Neutrophil (primary cell): ENCODE results near the gene KIF1B.

Experiments
- H3K27ac ChIP-seq: fragments of 200-600 bp; sonication (generic); 2 replicates; pipeline ENCODE4 v1.5.1; 2016; ENCODE audit warnings: mild to moderate bottlenecking, moderate library complexity
- H3K27me3 ChIP-seq: fragments of 200-600 bp; sonication (generic); 2 replicates; pipeline ENCODE4 v1.6.0; 2016; ENCODE audit warnings: mild to moderate bottlenecking
- H3K36me3 ChIP-seq: fragments of 200-600 bp; sonication (generic); 2 replicates; pipeline ENCODE4 v1.5.1; 2017
- H3K4me1 ChIP-seq, 2 experiments: fragments of 200-600 bp in 1 of 2; sonication (generic) in 1 of 2; 1 replicate in 1 of 2; 2 replicates in 1 of 2; pipeline versions ENCODE4 v1.5.1 to v1.6.1; 2013 to 2016; ENCODE audit warnings: low read depth in 1 of 2, low read length in 1 of 2, mild to moderate bottlenecking in 1 of 2, moderate library complexity in 1 of 2; ENCODE audit not compliant: control insufficient read depth in 1 of 2, insufficient read depth in 1 of 2
- H3K4me3 ChIP-seq, 2 experiments: fragments of 200-600 bp in 1 of 2; sonication (generic) in 1 of 2; 1 replicate in 1 of 2; 2 replicates in 1 of 2; pipeline ENCODE4 v1.5.1; 2013 to 2016; ENCODE audit warnings: low read depth in 1 of 2, low read length in 1 of 2, mild to moderate bottlenecking in 1 of 2, moderate library complexity in 1 of 2
- H3K9me3 ChIP-seq: fragments of 200-600 bp; sonication (generic); 2 replicates; pipeline ENCODE4 v1.5.1; 2016
- TF ChIP-seq, protein P1 (sequence below): fragments of 200-600 bp; sonication (generic); IDR thresholded peaks from 2 replicates; pipeline ENCODE4 v1.5.1; 2016; ENCODE audit warnings: antibody characterized with exemption

Gene KIF1B

GRCh38 chr1:10187026-10187334 is 23.4 kb upstream of the KIF1B start:
- H3K4me1 ChIP-seq = no peaks in the 10 kb centered on the region
- no peaks in the 10 kb centered on the region for H3K36me3 ChIP-seq
- no peak overlapping the region for H3K4me3 ChIP-seq
- H3K9me3 ChIP-seq = no peaks in the 10 kb centered on the region
- TF ChIP-seq, protein P1, sequence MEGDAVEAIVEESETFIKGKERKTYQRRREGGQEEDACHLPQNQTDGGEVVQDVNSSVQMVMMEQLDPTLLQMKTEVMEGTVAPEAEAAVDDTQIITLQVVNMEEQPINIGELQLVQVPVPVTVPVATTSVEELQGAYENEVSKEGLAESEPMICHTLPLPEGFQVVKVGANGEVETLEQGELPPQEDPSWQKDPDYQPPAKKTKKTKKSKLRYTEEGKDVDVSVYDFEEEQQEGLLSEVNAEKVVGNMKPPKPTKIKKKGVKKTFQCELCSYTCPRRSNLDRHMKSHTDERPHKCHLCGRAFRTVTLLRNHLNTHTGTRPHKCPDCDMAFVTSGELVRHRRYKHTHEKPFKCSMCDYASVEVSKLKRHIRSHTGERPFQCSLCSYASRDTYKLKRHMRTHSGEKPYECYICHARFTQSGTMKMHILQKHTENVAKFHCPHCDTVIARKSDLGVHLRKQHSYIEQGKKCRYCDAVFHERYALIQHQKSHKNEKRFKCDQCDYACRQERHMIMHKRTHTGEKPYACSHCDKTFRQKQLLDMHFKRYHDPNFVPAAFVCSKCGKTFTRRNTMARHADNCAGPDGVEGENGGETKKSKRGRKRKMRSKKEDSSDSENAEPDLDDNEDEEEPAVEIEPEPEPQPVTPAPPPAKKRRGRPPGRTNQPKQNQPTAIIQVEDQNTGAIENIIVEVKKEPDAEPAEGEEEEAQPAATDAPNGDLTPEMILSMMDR = no peak
- H3K27ac ChIP-seq = no peak overlapping the region
- H3K27me3 ChIP-seq = no peaks in the 10 kb centered on the region

GRCh38 chr1:10188133-10188650 is 22.2 kb upstream of the KIF1B start:
- no peaks in the 10 kb centered on the region for H3K4me1 ChIP-seq
- H3K4me3 ChIP-seq = no peak overlapping the region
- TF ChIP-seq, protein P1 = no peak
- no peaks in the 10 kb centered on the region for H3K9me3 ChIP-seq
- H3K27ac ChIP-seq = no peak overlapping the region
- no peaks in the 10 kb centered on the region for H3K36me3 ChIP-seq
- no peaks in the 10 kb centered on the region for H3K27me3 ChIP-seq

- H3K9me3 ChIP-seq = no peaks in the 10 kb centered on the region
- no peaks in the 10 kb centered on the region for H3K36me3 ChIP-seq
- no peak overlapping the region for H3K27ac ChIP-seq
- H3K4me1 ChIP-seq = no peaks in the 10 kb centered on the region
- no peaks in the 10 kb centered on the region for H3K27me3 ChIP-seq
- TF ChIP-seq, protein P1 = no peak
- H3K4me3 ChIP-seq = no peak overlapping the region
Observed at GRCh38 chr1:10189659-10190058, 20.7 kb upstream of the KIF1B start.

GRCh38 chr1:10192263-10192662 is 18.1 kb upstream of the KIF1B start:
- H3K4me3 ChIP-seq = no peak overlapping the region
- H3K4me1 ChIP-seq = no peaks in the 10 kb centered on the region

DNA sequence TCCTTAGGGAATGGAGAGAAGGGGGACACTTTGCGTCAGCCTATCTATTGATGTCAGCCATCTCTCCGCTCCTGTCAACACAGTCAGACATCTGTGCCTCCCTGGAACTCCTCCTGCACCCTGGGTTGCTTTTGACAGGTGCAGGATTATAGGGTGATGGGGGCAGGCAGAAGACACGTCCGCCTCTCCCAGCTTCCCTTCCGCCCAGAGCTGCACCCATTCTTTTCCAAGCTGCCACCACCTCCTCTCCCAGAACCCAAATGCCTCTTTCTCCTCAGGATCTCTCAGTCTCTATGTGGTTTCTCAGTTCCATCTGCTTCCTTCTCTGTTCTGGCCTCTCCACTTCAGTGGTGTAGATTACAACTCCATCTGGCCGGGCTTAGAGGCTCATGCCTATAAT is 17.1 kb upstream of the KIF1B start:
- no peaks in the 10 kb centered on the region for H3K9me3 ChIP-seq
- H3K36me3 ChIP-seq = no peaks in the 10 kb centered on the region
- H3K4me3 ChIP-seq = no peak overlapping the region
- H3K4me1 ChIP-seq = no peaks in the 10 kb centered on the region
- TF ChIP-seq, protein P1 = no peak
- no peaks in the 10 kb centered on the region for H3K27me3 ChIP-seq
- H3K27ac ChIP-seq = no peak overlapping the region

More at GRCh38 chr1:10192263-10192662, 18.1 kb upstream of the KIF1B start:
- H3K27me3 ChIP-seq = no peaks in the 10 kb centered on the region
- no peak overlapping the region for H3K27ac ChIP-seq
- H3K36me3 ChIP-seq = no peaks in the 10 kb centered on the region
- no peaks in the 10 kb centered on the region for H3K9me3 ChIP-seq
- TF ChIP-seq, protein P1 = no peak

DNA sequence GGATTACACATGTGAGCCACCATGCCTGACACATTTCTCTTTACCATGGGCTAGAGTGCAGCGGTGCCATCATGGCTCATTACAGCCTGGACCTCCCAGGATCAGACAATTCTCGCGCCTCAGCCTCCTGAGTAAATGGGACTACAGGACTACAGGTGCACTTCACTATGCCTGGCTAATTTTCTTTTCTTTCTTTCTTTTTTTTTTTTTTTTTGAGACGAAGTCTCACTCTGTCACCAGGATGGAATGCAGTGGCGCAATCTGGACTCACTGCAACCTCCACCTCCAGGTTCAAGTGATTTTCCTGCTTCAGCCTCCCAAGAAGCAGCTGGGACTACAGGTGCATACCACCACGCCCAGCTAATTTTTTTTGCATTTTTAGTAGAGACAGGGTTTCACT is 14.8 kb upstream of the KIF1B start:
- Histone ChIP-seq H3K27ac (no peak overlapping the region), H3K36me3 (no peaks in the 10 kb centered on the region), H3K27me3 (no peaks in the 10 kb centered on the region), H3K4me3 (no peak overlapping the region), H3K9me3 (no peaks in the 10 kb centered on the region), H3K4me1 (no peaks in the 10 kb centered on the region)
- TF ChIP-seq, protein P1 = no peak
